Effector CD8-positive, alpha-beta T cell (primary cell): Measurements from ENCODE around the gene MBP.

Experiments used
- DNase-seq: peaks from one replicate; lab custom pipeline; 2025; lab: John Stamatoyannopoulos, UW

MBP gene

GRCh38 chr18:76943542-76944339, 188.8 kb downstream of the MBP start:
- DNase-seq: no peak

GRCh38 chr18:76941284-76941683, 191.3 kb downstream of the MBP start:
- DNase-seq: no peak

- no peak for DNase-seq
These were observed 194.0 kb downstream of the MBP start for GRCh38 chr18:76938619-76939018.

GRCh38 chr18:76937597-76937996, 195.0 kb downstream of the MBP start:
- no peak for DNase-seq

GRCh38 chr18:76936877-76937276, 195.7 kb downstream of the MBP start:
- no peak for DNase-seq

GRCh38 chr18:76935722-76936337, 196.8 kb downstream of the MBP start:
- no peak for DNase-seq

- DNase-seq: no peak
These were observed 200.4 kb downstream of the MBP start for GRCh38 chr18:76932026-76932819.

GRCh38 chr18:76931171-76931570, 201.4 kb downstream of the MBP start:
- DNase-seq: no peak
